Measurements from ENCODE around the gene SLC9A9. TPM values are rescaled to one million over a fixed set of nuclear protein-coding genes. Genes with fewer than 3 reads are reported as not detected.
A peak's percentile ranks its signal among the peaks of the same experiment; 100 is the strongest.

Gene SLC9A9
- total RNA-seq, 1 experiment from 2014 or later = 1.4 TPM

GRCh38 chr3:143650120-143650519, 198.1 kb downstream of the SLC9A9 start:
- intact Hi-C loops (cut with micrococcal nuclease; ENCODE audit: unreplicated experiment) = no loop called here
- POLR2A ChIA-PET (ENCODE audit: low non-redundant PET) = no interaction called here

GRCh38 chr3:143648708-143649107, 199.6 kb downstream of the SLC9A9 start:
- Histone ChIP-seq H3K27me3 (replicated peaks; ENCODE audit: insufficient read depth, low read depth, low read length, poor library complexity) (no peaks in the 10 kb centered on the region), H3K36me3 (ENCODE audit: insufficient read depth, low read length, poor library complexity, severe bottlenecking) (no peaks in the 10 kb centered on the region), H3K27ac (ENCODE audit: low read depth, low read length, poor library complexity, severe bottlenecking) (no peak overlapping the region), H3K9me3 (ENCODE audit: low read depth, low read length, poor library complexity, severe bottlenecking) (no peaks in the 10 kb centered on the region), H3K4me3 (ENCODE audit: low read depth, low read length, poor library complexity, severe bottlenecking) (no peak overlapping the region), H3K4me1 (ENCODE audit: insufficient read depth, low read length, poor library complexity, severe bottlenecking) (peaks cover 5% of the 10 kb centered on the region)
- ChIA-PET CTCF (interaction anchor here (1.1 kb wide), 1 partner anchor 26 kb away, joined by 4 read pairs; no protein-coding TSS in a partner anchor), POLR2A (ENCODE audit: low non-redundant PET) (no interaction called here)
- TF ChIP-seq, protein P1, sequence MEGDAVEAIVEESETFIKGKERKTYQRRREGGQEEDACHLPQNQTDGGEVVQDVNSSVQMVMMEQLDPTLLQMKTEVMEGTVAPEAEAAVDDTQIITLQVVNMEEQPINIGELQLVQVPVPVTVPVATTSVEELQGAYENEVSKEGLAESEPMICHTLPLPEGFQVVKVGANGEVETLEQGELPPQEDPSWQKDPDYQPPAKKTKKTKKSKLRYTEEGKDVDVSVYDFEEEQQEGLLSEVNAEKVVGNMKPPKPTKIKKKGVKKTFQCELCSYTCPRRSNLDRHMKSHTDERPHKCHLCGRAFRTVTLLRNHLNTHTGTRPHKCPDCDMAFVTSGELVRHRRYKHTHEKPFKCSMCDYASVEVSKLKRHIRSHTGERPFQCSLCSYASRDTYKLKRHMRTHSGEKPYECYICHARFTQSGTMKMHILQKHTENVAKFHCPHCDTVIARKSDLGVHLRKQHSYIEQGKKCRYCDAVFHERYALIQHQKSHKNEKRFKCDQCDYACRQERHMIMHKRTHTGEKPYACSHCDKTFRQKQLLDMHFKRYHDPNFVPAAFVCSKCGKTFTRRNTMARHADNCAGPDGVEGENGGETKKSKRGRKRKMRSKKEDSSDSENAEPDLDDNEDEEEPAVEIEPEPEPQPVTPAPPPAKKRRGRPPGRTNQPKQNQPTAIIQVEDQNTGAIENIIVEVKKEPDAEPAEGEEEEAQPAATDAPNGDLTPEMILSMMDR (conservative IDR thresholded peaks at IDR 0.05; ENCODE audit: low read depth, low read length) = peak; percentile 68
- no peak for TF ChIP-seq EZH2 (IDR thresholded peaks at IDR 0.05; ENCODE audit: borderline replicate concordance, low read depth, low read length, poor library complexity, severe bottlenecking)
- DNase-seq (ENCODE audit: low spot score) = peak; percentile 56
- intact Hi-C loops (cut with micrococcal nuclease; ENCODE audit: unreplicated experiment) = no loop called here
- no TSS peak for BruUV-seq (replicated peaks)

More at GRCh38 chr3:143650120-143650519, 198.1 kb downstream of the SLC9A9 start:
- CTCF ChIA-PET = no interaction called here
- Histone ChIP-seq H3K9me3 (ENCODE audit: low read depth, low read length, poor library complexity, severe bottlenecking) (no peaks in the 10 kb centered on the region), H3K4me1 (ENCODE audit: insufficient read depth, low read length, poor library complexity, severe bottlenecking) (no peaks in the 10 kb centered on the region), H3K4me3 (ENCODE audit: low read depth, low read length, poor library complexity, severe bottlenecking) (no peak overlapping the region), H3K36me3 (ENCODE audit: insufficient read depth, low read length, poor library complexity, severe bottlenecking) (no peaks in the 10 kb centered on the region), H3K27ac (ENCODE audit: low read depth, low read length, poor library complexity, severe bottlenecking) (no peak overlapping the region), H3K27me3 (replicated peaks; ENCODE audit: insufficient read depth, low read depth, low read length, poor library complexity) (no peaks in the 10 kb centered on the region)
- TF ChIP-seq, protein P1 (conservative IDR thresholded peaks at IDR 0.05; ENCODE audit: low read depth, low read length) = no peak
- TF ChIP-seq EZH2 (IDR thresholded peaks at IDR 0.05; ENCODE audit: borderline replicate concordance, low read depth, low read length, poor library complexity, severe bottlenecking) = no peak
- DNase-seq (ENCODE audit: low spot score) = no peak
- no TSS peak for BruUV-seq (replicated peaks)

DNA sequence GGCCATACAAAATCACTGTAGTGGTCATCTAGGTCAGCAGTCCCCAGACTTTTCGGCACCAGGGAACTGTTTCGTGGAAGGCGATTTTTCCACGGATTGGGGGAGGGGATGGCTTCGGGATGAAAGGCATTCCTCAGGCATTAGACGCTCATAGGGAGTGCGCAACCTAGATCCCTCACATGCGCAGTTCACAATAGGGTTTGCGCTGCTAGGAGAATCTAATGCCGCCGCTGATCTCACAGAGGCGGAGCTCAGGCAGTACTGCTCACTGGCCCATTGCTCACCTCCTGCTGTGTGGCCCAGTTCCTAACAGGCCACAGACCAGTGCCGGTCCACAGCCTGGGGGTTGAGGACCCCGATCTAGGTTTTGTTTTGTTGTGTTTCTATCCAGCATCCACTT, 200.1 kb downstream of the SLC9A9 start:
- Histone ChIP-seq H3K36me3 (ENCODE audit: insufficient read depth, low read length, poor library complexity, severe bottlenecking) (no peaks in the 10 kb centered on the region), H3K27me3 (replicated peaks; ENCODE audit: insufficient read depth, low read depth, low read length, poor library complexity) (no peaks in the 10 kb centered on the region), H3K27ac (ENCODE audit: low read depth, low read length, poor library complexity, severe bottlenecking) (no peak overlapping the region), H3K4me1 (ENCODE audit: insufficient read depth, low read length, poor library complexity, severe bottlenecking) (peaks cover 5% of the 10 kb centered on the region), H3K9me3 (ENCODE audit: low read depth, low read length, poor library complexity, severe bottlenecking) (no peaks in the 10 kb centered on the region), H3K4me3 (ENCODE audit: low read depth, low read length, poor library complexity, severe bottlenecking) (no peak overlapping the region)
- ChIA-PET CTCF (interaction anchor here (1.1 kb wide), 1 partner anchor 26 kb away, joined by 4 read pairs; no protein-coding TSS in a partner anchor), POLR2A (ENCODE audit: low non-redundant PET) (no interaction called here)
- no TSS peak for BruUV-seq (replicated peaks)
- DNase-seq (ENCODE audit: low spot score) = no peak
- no peak for TF ChIP-seq EZH2 (IDR thresholded peaks at IDR 0.05; ENCODE audit: borderline replicate concordance, low read depth, low read length, poor library complexity, severe bottlenecking)
- TF ChIP-seq, protein P1 (conservative IDR thresholded peaks at IDR 0.05; ENCODE audit: low read depth, low read length) = no peak
- intact Hi-C loops (cut with micrococcal nuclease; ENCODE audit: unreplicated experiment) = no loop called here
